Naive thymus-derived CD4-positive, alpha-beta T cell (primary cell): Measurements from ENCODE around the gene THSD4. TPM values are rescaled to one million over a fixed set of nuclear protein-coding genes. Genes with fewer than 3 reads are reported as not detected.

Experiments used
- ATAC-seq: fragments of 150-1000 bp; cut with Tn5 transposase; 2 replicates; pipeline ENCODE4 v1.10.0; 2021; ENCODE audit warnings: mild to moderate bottlenecking, moderate library complexity
- CTCF ChIA-PET: fragments of 350-600 bp; sonication (Branson Sonifier 250); formaldehyde crosslinking; loops from one replicate; lab custom pipeline; 2021; ENCODE audit warnings: antibody characterized with exemption; lab: Charles Lee
- POLR2A ChIA-PET: fragments of 350-600 bp; sonication (Branson Sonifier 250); formaldehyde crosslinking; loops from one replicate; lab custom pipeline; 2021; ENCODE audit warnings: antibody characterized with exemption, inconsistent platforms; lab: Charles Lee
- DNase-seq, 9 donors: peaks; one replicate each; pipeline versions ENCODE4 v3.0.0 to v3.0.0-alpha.2; 2020 to 2022; ENCODE audit warnings: mixed read lengths in 1 of 9
- H3K27ac ChIP-seq: one replicate; pipeline ENCODE4 v1.7.0; 2013; ENCODE audit warnings: mild to moderate bottlenecking, low read depth, low read length, moderate library complexity
- H3K27me3 ChIP-seq, 2 donors: one replicate each; pipeline ENCODE4 v1.7.0; 2013; ENCODE audit warnings: low read length in 2 of 2, mild to moderate bottlenecking in 2 of 2, moderate library complexity in 2 of 2; ENCODE audit not compliant: control insufficient read depth in 2 of 2, insufficient read depth in 2 of 2
- H3K36me3 ChIP-seq, 3 experiments: 1 replicate in 2 of 3; 2 replicates in 1 of 3; pipeline ENCODE4 v1.7.0; 2013; ENCODE audit warnings: low read length in 3 of 3, mild to moderate bottlenecking in 3 of 3, moderate library complexity in 1 of 3; ENCODE audit not compliant: insufficient read depth in 3 of 3, control insufficient read depth in 2 of 3
- H3K4me1 ChIP-seq, 2 donors: one replicate each; pipeline ENCODE4 v1.7.0; 2013; ENCODE audit warnings: low read length in 2 of 2, mild to moderate bottlenecking in 2 of 2, moderate library complexity in 1 of 2; ENCODE audit not compliant: control insufficient read depth in 2 of 2, insufficient read depth in 2 of 2
- H3K4me3 ChIP-seq: 2 replicates; pipeline ENCODE4 v1.7.0; 2013; ENCODE audit warnings: mild to moderate bottlenecking, low read length
- H3K9me3 ChIP-seq, 3 experiments: 1 replicate in 2 of 3; 2 replicates in 1 of 3; pipeline ENCODE4 v1.7.0; 2013; ENCODE audit warnings: low read length in 3 of 3; ENCODE audit not compliant: control insufficient read depth in 2 of 3
- H3K27ac Mint-ChIP-seq, 9 donors: one replicate each; pipeline ENCODE4 v1.8.0; 2020 to 2022; ENCODE audit warnings: mixed read lengths in 9 of 9, mild to moderate bottlenecking in 8 of 9, moderate library complexity in 5 of 9, inconsistent platforms in 2 of 9
- H3K27me3 Mint-ChIP-seq, 5 donors: one replicate each; pipeline ENCODE4 v1.8.0; 2021 to 2022; ENCODE audit warnings: mixed read lengths in 5 of 5, mild to moderate bottlenecking in 1 of 5
- H3K36me3 Mint-ChIP-seq, 5 donors: one replicate each; pipeline ENCODE4 v1.8.0; 2020 to 2022; ENCODE audit warnings: mixed read lengths in 5 of 5, mild to moderate bottlenecking in 3 of 5, inconsistent platforms in 1 of 5
- H3K4me1 Mint-ChIP-seq, 7 donors: one replicate each; pipeline ENCODE4 v1.8.0; 2020 to 2022; ENCODE audit warnings: mixed read lengths in 7 of 7, mild to moderate bottlenecking in 3 of 7, inconsistent platforms in 1 of 7
- H3K4me3 Mint-ChIP-seq, 10 donors: one replicate each; pipeline ENCODE4 v1.8.0; 2020 to 2022; ENCODE audit warnings: mild to moderate bottlenecking in 10 of 10, mixed read lengths in 10 of 10, moderate library complexity in 6 of 10, inconsistent platforms in 2 of 10
- H3K9me3 Mint-ChIP-seq, 11 donors: one replicate each; pipeline ENCODE4 v1.8.0; 2020 to 2022; ENCODE audit warnings: mixed read lengths in 11 of 11, mild to moderate bottlenecking in 4 of 11, inconsistent platforms in 1 of 11, moderate library complexity in 1 of 11
- intact Hi-C, 2 donors: fragments of 100-400 bp; cut with micrococcal nuclease; formaldehyde crosslinking; loops; one replicate each; pipeline ENCODE4 v1.15.1; 2023
- polyA plus RNA-seq, 2 donors: library from polyadenylated mRNA; unstranded; fragments of 300-500 nt; fragmentation: Illumina TruSeq; gene quantifications; one replicate each; pipeline ENCODE4 v1.2.3, GENCODE V29; 2021
- total RNA-seq, 6 experiments: library from RNA in 5 of 6; stranded (reverse) in 5 of 6; gene quantifications; 1 replicate in 5 of 6; 2 replicates in 1 of 6; pipeline ENCODE4 v1.2.3 and lab custom pipeline; 2021 to 2026

THSD4 gene
- total and polyA plus RNA-seq, 7 experiments from 2014 or later: not detected

GRCh38 chr15:71094137-71094536 is 21.1 kb upstream of the THSD4 start:
- Histone ChIP-seq H3K4me3 (no peak overlapping the region), H3K27me3 (no peaks in the 10 kb centered on the region), H3K9me3 (no peaks in the 10 kb centered on the region), H3K4me1 (no peaks in the 10 kb centered on the region), H3K27ac (no peak overlapping the region), H3K36me3 (no peaks in the 10 kb centered on the region)
- peaks cover 0 to 20% (median 17%) of the 10 kb centered on the region in 5 donors for H3K27me3 Mint-ChIP-seq
- no peak overlapping the region for H3K27ac Mint-ChIP-seq
- no peak for ATAC-seq
- no peak for DNase-seq
- peaks cover 0 to 4% (median 0%) of the 10 kb centered on the region in 11 donors for H3K9me3 Mint-ChIP-seq
- CTCF ChIA-PET: no interaction called here
- POLR2A ChIA-PET: interaction anchor here (0.6 kb wide), 1 partner anchor 351 kb away, joined by 3 read pairs; no protein-coding TSS in a partner anchor
- intact Hi-C loops: no loop called here
- no peaks in the 10 kb centered on the region for H3K4me1 Mint-ChIP-seq
- H3K4me3 Mint-ChIP-seq: no peak overlapping the region
- no peaks in the 10 kb centered on the region for H3K36me3 Mint-ChIP-seq

DNA sequence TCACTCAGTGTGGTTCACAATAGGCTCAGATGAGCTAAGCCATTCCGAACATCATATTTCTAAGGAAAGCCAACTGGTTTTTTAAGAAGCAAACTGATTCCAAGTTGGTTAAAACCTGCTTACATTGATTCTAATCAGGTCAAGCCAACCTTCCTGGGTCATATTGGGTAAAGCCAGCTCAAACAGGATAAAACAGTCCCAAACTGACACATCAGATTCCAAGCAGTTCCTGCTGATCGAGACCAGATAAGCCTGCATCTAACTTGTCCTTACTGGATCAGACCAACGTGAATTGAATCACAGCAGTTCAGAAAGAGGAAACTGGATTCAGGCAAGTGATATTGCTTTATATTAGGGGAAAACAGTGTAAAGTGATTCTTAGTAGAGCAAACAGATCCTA is 18.6 kb upstream of the THSD4 start:
- no peaks in the 10 kb centered on the region for H3K4me1 ChIP-seq
- no peaks in the 10 kb centered on the region for H3K36me3 ChIP-seq
- intact Hi-C loops: no loop called here
- ChIA-PET POLR2A (no interaction called here), CTCF (no interaction called here)
- no peak for DNase-seq
- Mint-ChIP-seq H3K36me3 (no peaks in the 10 kb centered on the region), H3K27me3 (peaks cover 0 to 21% (median 15%) of the 10 kb centered on the region in 5 donors), H3K4me3 (no peak overlapping the region), H3K27ac (no peak overlapping the region), H3K4me1 (no peaks in the 10 kb centered on the region), H3K9me3 (peaks cover 0 to 4% (median 0%) of the 10 kb centered on the region in 11 donors)
- ATAC-seq: no peak
- no peaks in the 10 kb centered on the region for H3K9me3 ChIP-seq
- H3K27me3 ChIP-seq: no peaks in the 10 kb centered on the region
- H3K27ac ChIP-seq: no peak overlapping the region
- no peak overlapping the region for H3K4me3 ChIP-seq

- Histone ChIP-seq H3K9me3 (no peaks in the 10 kb centered on the region), H3K4me3 (no peak overlapping the region), H3K27ac (no peak overlapping the region), H3K27me3 (no peaks in the 10 kb centered on the region), H3K36me3 (no peaks in the 10 kb centered on the region), H3K4me1 (no peaks in the 10 kb centered on the region)
- DNase-seq: no peak
- Mint-ChIP-seq H3K36me3 (no peaks in the 10 kb centered on the region), H3K27ac (no peak overlapping the region), H3K4me1 (no peaks in the 10 kb centered on the region), H3K4me3 (no peak overlapping the region), H3K9me3 (peaks cover 0 to 4% (median 0%) of the 10 kb centered on the region in 11 donors), H3K27me3 (peaks cover 0 to 21% (median 9%) of the 10 kb centered on the region in 5 donors)
- intact Hi-C loops: no loop called here
- ChIA-PET CTCF (no interaction called here), POLR2A (no interaction called here)
- ATAC-seq: no peak
Measured at GRCh38 chr15:71097890-71098289, 17.4 kb upstream of the THSD4 start.

DNA sequence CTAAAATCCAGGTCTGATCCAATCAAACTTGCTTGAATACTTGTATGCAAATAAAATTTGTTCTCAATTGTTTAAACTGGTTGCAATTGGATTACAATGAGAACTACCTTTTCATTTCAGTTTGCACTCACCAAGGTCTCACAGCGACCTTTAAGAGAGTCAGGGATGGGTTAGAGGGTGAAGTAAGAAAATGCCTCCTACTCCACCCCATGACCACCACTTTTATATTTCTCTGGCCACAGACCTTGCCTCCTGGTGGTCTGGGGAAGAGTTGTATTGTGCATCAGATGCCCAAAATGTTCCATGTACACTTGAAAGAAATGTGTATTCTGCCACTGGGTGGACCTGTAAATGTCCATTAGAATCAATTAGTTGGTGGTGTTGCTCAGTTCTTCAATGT is 16.4 kb upstream of the THSD4 start:
- Mint-ChIP-seq H3K27ac (no peak overlapping the region), H3K36me3 (no peaks in the 10 kb centered on the region), H3K4me1 (no peaks in the 10 kb centered on the region), H3K9me3 (peaks cover 0 to 5% (median 0%) of the 10 kb centered on the region in 11 donors), H3K4me3 (no peak overlapping the region), H3K27me3 (peaks cover 0 to 15% (median 5%) of the 10 kb centered on the region in 5 donors)
- intact Hi-C loops: no loop called here
- Histone ChIP-seq H3K4me3 (no peak overlapping the region), H3K27me3 (no peaks in the 10 kb centered on the region), H3K9me3 (no peaks in the 10 kb centered on the region), H3K4me1 (no peaks in the 10 kb centered on the region), H3K36me3 (no peaks in the 10 kb centered on the region), H3K27ac (no peak overlapping the region)
- CTCF ChIA-PET: no interaction called here
- POLR2A ChIA-PET: no interaction called here
- ATAC-seq (no peak), DNase-seq (no peak)

GRCh38 chr15:71103102-71103676 is 12.1 kb upstream of the THSD4 start:
- H3K4me3 Mint-ChIP-seq: no peak overlapping the region
- CTCF ChIA-PET: no interaction called here
- H3K36me3 ChIP-seq: no peaks in the 10 kb centered on the region
- H3K4me1 ChIP-seq: no peaks in the 10 kb centered on the region
- ATAC-seq (no peak), DNase-seq (no peak)
- intact Hi-C loops: no loop called here
- H3K9me3 Mint-ChIP-seq: peaks cover 0 to 6% (median 0%) of the 10 kb centered on the region in 11 donors
- H3K27me3 ChIP-seq: no peaks in the 10 kb centered on the region
- H3K27me3 Mint-ChIP-seq: peaks cover 0 to 29% (median 18%) of the 10 kb centered on the region in 5 donors
- no peaks in the 10 kb centered on the region for H3K4me1 Mint-ChIP-seq
- H3K9me3 ChIP-seq: no peaks in the 10 kb centered on the region
- H3K36me3 Mint-ChIP-seq: no peaks in the 10 kb centered on the region
- POLR2A ChIA-PET: no interaction called here
- H3K4me3 ChIP-seq: no peak overlapping the region
- H3K27ac Mint-ChIP-seq: no peak overlapping the region
- H3K27ac ChIP-seq: no peak overlapping the region

- no peaks in the 10 kb centered on the region for H3K36me3 ChIP-seq
- H3K9me3 Mint-ChIP-seq: peaks cover 0 to 6% (median 0%) of the 10 kb centered on the region in 11 donors
- H3K4me3 ChIP-seq: no peak overlapping the region
- H3K4me1 ChIP-seq: no peaks in the 10 kb centered on the region
- ATAC-seq: no peak
- ChIA-PET CTCF (no interaction called here), POLR2A (no interaction called here)
- no peak overlapping the region for H3K27ac Mint-ChIP-seq
- H3K9me3 ChIP-seq: no peaks in the 10 kb centered on the region
- peaks cover 0 to 29% (median 18%) of the 10 kb centered on the region in 5 donors for H3K27me3 Mint-ChIP-seq
- no peak for DNase-seq
- no peak overlapping the region for H3K4me3 Mint-ChIP-seq
- no peak overlapping the region for H3K27ac ChIP-seq
- H3K4me1 Mint-ChIP-seq: no peaks in the 10 kb centered on the region
- H3K27me3 ChIP-seq: no peaks in the 10 kb centered on the region
- no peaks in the 10 kb centered on the region for H3K36me3 Mint-ChIP-seq
- intact Hi-C loops: no loop called here
Measured at GRCh38 chr15:71104636-71105035, 10.6 kb upstream of the THSD4 start.

DNA sequence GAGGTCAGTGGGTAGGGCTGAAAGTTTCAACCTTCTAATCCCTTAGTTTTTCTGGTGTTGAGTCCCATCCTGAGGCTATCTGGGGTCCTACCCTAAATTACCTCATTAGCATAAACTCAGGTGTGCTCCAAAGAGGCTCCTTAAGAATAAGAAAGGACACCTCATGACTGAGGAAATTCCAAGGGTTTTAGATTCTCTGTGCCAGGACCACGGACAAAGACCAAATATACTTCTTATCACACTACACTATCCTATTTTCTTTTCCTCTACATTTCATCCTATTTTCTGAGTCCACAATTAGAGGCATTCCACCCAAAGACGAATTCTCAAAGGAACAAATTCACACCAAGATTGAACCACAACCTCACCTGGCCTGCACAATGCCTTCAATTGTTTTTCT is 9.8 kb upstream of the THSD4 start:
- Mint-ChIP-seq H3K4me1 (no peaks in the 10 kb centered on the region), H3K36me3 (no peaks in the 10 kb centered on the region), H3K27me3 (peaks cover 0 to 26% (median 14%) of the 10 kb centered on the region in 5 donors), H3K4me3 (no peak overlapping the region), H3K27ac (no peak overlapping the region), H3K9me3 (peaks cover 0 to 6% (median 0%) of the 10 kb centered on the region in 11 donors)
- intact Hi-C loops: no loop called here
- no peak overlapping the region for H3K27ac ChIP-seq
- H3K4me1 ChIP-seq: no peaks in the 10 kb centered on the region
- ChIA-PET POLR2A (no interaction called here), CTCF (no interaction called here)
- no peak for DNase-seq
- H3K27me3 ChIP-seq: no peaks in the 10 kb centered on the region
- H3K4me3 ChIP-seq: no peak overlapping the region
- no peaks in the 10 kb centered on the region for H3K36me3 ChIP-seq
- no peak for ATAC-seq
- no peaks in the 10 kb centered on the region for H3K9me3 ChIP-seq
